NCI-H82 treated with DMSO at 0.1 percent for 48 hours (cell line): ENCODE data around the gene GON7.
"Not testable (repeated sequence)": the region's sequence is repeated elsewhere in the genome, so short reads cannot be mapped to it uniquely, and the experiment has no call there.

Experiments
- DNase-seq: peaks from one replicate; lab custom pipeline; 2025; ENCODE audit not compliant: unreplicated experiment; lab: John Stamatoyannopoulos, UW

Gene GON7

GRCh38 chr14:93159625-93160352 lies 47.1 kb downstream of the GON7 start:
- not testable (repeated sequence) for DNase-seq

DNA sequence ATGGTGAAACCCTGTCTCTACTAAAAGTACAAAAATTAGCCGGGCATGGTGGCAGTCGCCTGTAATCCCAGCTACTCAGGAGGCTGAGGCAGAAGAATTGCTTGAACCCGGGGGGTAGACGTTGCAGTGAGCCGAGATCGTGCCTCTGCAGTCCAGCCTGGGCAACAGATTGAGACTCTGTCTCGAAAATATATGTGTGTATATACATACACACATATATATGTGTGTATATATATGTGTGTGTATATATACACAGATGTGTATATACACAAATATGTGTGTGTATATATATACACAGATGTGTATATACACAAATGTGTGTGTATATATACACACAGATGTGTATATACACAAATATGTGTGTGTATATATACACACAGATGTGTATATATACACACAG lies 48.5 kb downstream of the GON7 start:
- not testable (repeated sequence) for DNase-seq

DNA sequence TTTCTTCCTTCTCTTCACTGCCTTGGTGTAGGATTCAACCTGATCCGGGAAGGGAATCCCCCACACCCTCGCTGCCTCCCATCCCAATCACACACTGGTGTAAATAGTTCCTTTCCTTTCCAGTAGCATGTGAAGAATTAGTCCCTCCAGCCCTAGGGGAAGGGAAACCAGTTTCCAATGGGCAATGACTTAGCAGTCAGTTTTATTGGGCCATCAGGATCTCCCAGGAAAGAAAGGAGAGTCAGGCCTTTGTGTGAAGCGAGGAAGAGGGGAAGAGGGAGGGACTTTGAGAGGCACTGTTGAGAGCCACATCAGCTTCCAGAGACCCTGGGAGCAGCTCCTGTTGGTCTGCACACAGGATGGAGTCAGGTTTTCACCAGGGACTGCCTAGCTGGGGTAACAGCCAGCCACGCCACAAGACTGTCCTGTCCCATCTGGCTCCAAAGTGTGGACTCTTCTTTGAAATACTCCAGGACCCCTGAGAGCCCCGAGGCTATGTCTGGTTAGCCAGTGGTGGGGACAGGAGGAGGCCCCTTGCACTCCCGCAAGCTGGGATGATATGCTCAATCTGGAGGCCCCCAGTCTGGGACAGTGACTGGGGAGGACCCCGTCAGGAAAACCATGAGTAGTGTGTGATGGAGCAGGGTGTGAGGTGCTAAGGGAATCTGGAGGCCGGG lies 50.0 kb downstream of the GON7 start:
- DNase-seq, result no peak

DNA sequence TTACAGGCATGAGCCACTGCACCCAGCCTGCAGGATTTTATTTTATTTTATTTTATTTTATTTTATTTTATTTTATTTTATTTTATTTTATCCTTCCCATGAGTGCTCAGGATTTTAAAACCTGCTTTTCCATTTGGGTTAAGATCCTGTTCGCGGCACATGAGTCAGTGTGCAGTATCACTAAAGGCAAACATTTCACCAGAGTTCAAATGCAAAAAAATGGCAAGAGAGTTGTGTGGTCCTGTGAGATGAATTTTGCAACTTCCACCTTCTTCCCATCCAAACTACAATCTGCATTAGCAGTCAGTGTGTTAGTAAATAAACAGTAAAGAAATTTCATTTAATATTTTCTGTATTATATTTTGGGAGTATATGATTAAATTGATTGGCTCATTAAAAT lies 51.2 kb downstream of the GON7 start:
- no peak for DNase-seq

GRCh38 chr14:93153121-93153520 lies 53.7 kb downstream of the GON7 start:
- no peak for DNase-seq
